GM12874 (cell line): ENCODE data around the gene RASAL2.

ENCODE experiments used
- TF ChIP-seq, protein P1 (sequence below): IDR thresholded peaks from 2 replicates; pipeline ENCODE4 v1.5.1; 2011; ENCODE audit warnings: low read depth, mild to moderate bottlenecking, control low read depth, low read length, moderate library complexity; ENCODE audit not compliant: insufficient read depth

The RASAL2 gene

DNA sequence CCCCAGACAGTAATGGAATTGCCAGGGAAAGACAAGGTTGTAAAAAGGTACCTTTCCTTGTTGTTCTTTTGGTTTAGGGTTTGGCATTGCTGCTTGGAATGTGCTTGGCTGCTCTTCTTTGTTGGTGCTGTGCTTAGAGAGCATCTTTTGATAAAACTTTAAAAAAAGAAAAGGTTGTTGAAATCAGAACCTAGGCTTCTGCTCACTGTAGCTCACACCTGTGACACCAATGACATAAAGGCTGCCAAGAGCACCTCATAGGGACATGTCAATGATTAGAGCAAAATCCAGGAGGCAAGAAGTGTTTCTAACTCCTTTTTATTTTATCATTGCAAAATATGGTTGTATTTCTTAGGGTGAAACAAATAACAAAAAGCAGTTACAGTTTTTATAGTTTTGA, 373.9 kb downstream of the RASAL2 start:
- TF ChIP-seq, protein P1, sequence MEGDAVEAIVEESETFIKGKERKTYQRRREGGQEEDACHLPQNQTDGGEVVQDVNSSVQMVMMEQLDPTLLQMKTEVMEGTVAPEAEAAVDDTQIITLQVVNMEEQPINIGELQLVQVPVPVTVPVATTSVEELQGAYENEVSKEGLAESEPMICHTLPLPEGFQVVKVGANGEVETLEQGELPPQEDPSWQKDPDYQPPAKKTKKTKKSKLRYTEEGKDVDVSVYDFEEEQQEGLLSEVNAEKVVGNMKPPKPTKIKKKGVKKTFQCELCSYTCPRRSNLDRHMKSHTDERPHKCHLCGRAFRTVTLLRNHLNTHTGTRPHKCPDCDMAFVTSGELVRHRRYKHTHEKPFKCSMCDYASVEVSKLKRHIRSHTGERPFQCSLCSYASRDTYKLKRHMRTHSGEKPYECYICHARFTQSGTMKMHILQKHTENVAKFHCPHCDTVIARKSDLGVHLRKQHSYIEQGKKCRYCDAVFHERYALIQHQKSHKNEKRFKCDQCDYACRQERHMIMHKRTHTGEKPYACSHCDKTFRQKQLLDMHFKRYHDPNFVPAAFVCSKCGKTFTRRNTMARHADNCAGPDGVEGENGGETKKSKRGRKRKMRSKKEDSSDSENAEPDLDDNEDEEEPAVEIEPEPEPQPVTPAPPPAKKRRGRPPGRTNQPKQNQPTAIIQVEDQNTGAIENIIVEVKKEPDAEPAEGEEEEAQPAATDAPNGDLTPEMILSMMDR: no peak

DNA sequence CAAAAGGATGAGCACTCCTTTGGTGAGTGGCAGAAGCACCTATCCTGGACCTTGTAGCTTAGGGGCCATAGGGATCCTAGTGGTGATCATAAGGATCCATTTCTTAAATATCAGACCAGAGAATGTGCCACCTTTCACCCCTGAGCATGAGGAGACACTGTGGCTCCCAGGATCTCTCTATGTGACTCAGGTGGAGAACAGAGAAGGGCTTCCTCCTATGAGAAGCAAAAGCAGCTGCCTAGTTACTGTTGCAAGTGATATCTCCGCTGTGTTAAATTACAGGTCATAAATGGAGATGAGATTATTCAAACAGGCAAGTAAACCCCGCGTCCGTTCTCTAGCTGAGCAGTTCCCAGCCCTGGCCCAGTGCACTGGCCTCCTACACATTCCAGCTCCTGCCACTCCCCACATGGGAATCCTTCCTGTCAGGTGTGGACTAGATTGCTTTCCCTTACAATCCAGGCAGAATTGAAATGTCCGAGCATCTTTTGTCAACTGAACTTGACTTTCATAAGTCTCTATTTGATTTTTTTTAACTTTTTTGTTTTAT, 376.6 kb downstream of the RASAL2 start:
- TF ChIP-seq, protein P1: no peak

DNA sequence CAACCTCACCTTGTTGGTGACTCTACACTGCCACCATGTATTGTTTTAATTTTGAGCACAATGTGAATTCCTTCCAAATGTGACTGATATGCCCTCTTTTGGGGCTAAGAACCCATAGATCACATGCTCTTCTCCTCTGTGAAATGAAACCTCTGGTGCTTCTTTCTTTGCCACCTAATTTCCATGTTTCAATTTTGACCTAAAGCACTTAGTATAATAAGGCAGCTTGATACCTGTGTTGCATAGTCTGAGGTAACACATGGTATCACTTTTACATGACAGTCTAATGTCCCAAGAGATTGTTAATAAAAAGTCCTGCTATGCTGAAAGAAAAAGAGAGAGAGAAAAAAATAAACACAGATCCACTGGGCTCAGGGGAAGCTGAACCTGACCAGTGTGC, 378.6 kb downstream of the RASAL2 start:
- TF ChIP-seq, protein P1: no peak

DNA sequence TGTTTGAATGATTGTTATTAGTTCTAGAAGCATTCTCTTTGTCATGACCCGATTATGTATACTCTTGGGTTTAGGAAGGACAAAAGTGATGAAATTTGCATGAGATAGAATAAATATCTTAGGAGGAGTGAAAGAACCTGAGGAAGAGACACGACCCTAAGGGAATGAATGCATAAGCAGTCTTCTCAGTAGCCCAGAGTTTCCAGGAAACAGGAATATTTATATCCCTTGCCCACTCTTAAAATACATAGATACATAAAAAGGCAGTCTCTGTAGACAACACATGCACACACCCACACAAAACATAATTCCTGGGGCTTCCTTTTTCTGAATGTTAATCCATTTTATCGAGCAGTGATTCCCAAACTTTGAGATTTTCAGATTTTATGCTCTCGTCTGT, 383.5 kb downstream of the RASAL2 start:
- TF ChIP-seq, protein P1: no peak

DNA sequence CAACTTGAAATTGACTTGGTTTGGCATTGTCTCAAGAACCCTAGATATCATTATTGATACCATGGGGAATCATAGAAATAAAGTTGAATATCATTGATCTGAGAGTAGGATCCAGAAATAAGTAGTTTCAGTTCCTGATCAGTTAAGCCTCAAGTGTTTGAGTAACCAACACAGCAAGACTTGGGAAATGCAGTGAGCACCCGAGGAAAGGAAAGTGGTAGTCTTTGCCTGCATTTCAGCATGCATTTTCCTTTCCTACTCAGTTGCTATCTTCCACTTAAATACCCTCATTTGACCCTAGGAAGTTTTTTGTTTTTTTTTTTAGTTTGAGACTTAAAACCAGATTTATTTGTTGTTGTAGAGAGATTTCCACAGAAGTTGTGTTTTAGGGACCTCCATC, 383.9 kb downstream of the RASAL2 start:
- TF ChIP-seq, protein P1: no peak

DNA sequence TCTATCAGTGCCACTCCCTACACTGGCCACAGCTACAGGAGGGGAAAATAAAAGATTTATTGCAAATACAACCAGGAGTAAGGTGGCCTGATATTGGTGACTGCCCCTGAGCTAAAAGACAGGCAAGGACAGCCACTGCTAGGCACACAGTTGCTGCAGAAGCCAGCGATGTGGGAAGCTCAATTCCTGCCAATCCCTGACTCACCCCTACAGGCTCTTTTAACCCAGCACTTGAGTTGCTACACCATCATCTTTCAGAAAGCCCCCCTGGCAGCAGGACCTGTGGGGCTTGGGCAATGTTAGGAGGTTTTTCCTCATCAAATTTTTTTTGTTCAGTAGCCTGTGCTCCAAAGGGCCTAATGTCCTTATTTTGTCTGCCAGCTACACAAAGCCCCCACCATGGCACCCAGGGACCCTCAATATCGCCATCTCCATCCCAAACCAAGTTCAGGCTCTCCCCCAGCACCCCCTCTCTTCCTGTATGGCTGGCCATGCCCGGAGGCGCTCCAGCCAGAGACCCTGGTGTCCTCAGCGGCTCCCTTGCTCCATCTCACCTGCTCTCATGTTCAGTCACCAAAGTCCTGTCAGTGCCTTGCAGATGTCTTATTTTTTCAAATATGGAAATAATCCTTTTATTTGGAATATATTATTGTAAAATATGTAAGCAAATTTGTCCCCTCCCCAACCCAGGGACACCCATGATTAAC, 389.5 kb downstream of the RASAL2 start:
- TF ChIP-seq, protein P1: no peak

DNA sequence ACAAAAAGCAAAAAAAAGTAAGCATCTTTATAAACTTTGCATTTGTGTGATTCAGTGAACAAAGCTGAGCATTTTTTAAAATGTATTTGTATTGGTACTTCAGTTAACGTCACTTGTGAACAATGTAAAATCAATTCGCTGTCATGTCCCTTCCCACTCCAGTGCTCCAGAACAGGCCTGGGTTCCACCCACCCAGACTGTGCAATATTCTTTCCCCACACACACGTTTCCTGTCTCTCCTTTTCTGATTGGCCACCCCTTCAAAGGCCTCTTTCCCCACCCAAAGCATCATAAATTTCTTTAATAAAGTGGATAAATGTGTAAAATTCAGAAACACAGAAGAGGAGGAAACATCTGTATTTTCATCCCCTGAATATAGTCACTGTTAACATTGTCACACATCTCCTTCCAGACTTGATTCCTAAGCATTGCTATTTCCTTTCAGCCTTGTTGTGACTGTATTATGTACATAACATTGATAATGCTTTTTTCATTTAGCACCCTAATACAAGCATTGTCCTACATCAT, 390.9 kb downstream of the RASAL2 start:
- TF ChIP-seq, protein P1: no peak
